Measurements from ENCODE around the gene SYNE3.

SYNE3 gene

GRCh38 chr14:95484296-95484695, 32.2 kb downstream of the SYNE3 start:
- H4K20me1 ChIP-seq: peaks cover 99% of the 10 kb centered on the region
- H3K9me3 ChIP-seq: no peaks in the 10 kb centered on the region
- H3K27ac ChIP-seq: peak overlapping the region; percentile 90
- no peaks in the 10 kb centered on the region for H3K27me3 ChIP-seq
- H3K4me2 ChIP-seq: peak overlapping the region; percentile 85
- no peak for TF ChIP-seq Cebpa-rat (IDR thresholded peaks at IDR 0.05)
- peaks cover 100% of the 10 kb centered on the region for H3K4me1 ChIP-seq
- H3K36me3 ChIP-seq: peaks cover 78% of the 10 kb centered on the region
- H3K9ac ChIP-seq: peak overlapping the region; percentile 72
- H3K4me3 ChIP-seq: peak overlapping the region; percentile 11; the same call in 1 of the 2 replicates

GRCh38 chr14:95483309-95484165, 32.9 kb downstream of the SYNE3 start:
- Histone ChIP-seq H3K27me3 (no peaks in the 10 kb centered on the region), H4K20me1 (peaks cover 99% of the 10 kb centered on the region), H3K4me3 (no peak overlapping the region; the same call in 1 of the 2 replicates), H3K4me1 (peaks cover 100% of the 10 kb centered on the region), H3K4me2 (peak overlapping the region; percentile 85), H3K9ac (peak overlapping the region; percentile 72), H3K27ac (peak overlapping the region; percentile 90), H3K9me3 (no peaks in the 10 kb centered on the region), H3K36me3 (peaks cover 85% of the 10 kb centered on the region)
- no peak for TF ChIP-seq Cebpa-rat (IDR thresholded peaks at IDR 0.05)

- Histone ChIP-seq H3K27me3 (no peaks in the 10 kb centered on the region), H3K9me3 (no peaks in the 10 kb centered on the region), H3K4me2 (peak overlapping the region; percentile 85)
These were observed 33.7 kb downstream of the SYNE3 start for GRCh38 chr14:95482627-95483308.

GRCh38 chr14:95481391-95482022, 34.9 kb downstream of the SYNE3 start:
- TF ChIP-seq Cebpa-rat (IDR thresholded peaks at IDR 0.05): no peak
- no peaks in the 10 kb centered on the region for H3K27me3 ChIP-seq
- peak overlapping the region; percentile 90 for H3K27ac ChIP-seq
- peaks cover 100% of the 10 kb centered on the region for H4K20me1 ChIP-seq
- H3K9ac ChIP-seq: peak overlapping the region; percentile 72
- H3K4me2 ChIP-seq: peak overlapping the region; percentile 85
- H3K36me3 ChIP-seq: peaks cover 98% of the 10 kb centered on the region
- H3K9me3 ChIP-seq: no peaks in the 10 kb centered on the region
- H3K4me3 ChIP-seq: no peak overlapping the region
- peaks cover 95% of the 10 kb centered on the region for H3K4me1 ChIP-seq

More at GRCh38 chr14:95482627-95483308, 33.7 kb downstream of the SYNE3 start:
- peak overlapping the region; percentile 72 for H3K9ac ChIP-seq
- H3K4me3 ChIP-seq: no peak overlapping the region
- peaks cover 100% of the 10 kb centered on the region for H4K20me1 ChIP-seq
- H3K36me3 ChIP-seq: peaks cover 89% of the 10 kb centered on the region
- H3K4me1 ChIP-seq: peaks cover 100% of the 10 kb centered on the region
- TF ChIP-seq Cebpa-rat (IDR thresholded peaks at IDR 0.05): no peak
- H3K27ac ChIP-seq: peak overlapping the region; percentile 90

GRCh38 chr14:95480887-95481226, 35.6 kb downstream of the SYNE3 start:
- Histone ChIP-seq H4K20me1 (peaks cover 100% of the 10 kb centered on the region), H3K9ac (peak overlapping the region; percentile 72; the same call in 1 of the 2 replicates), H3K4me3 (no peak overlapping the region), H3K27ac (peak overlapping the region; percentile 90), H3K4me2 (peak overlapping the region; percentile 85), H3K9me3 (no peaks in the 10 kb centered on the region), H3K27me3 (no peaks in the 10 kb centered on the region), H3K36me3 (peaks cover 98% of the 10 kb centered on the region), H3K4me1 (peaks cover 95% of the 10 kb centered on the region)
- no peak for TF ChIP-seq Cebpa-rat (IDR thresholded peaks at IDR 0.05)

GRCh38 chr14:95480109-95480886, 36.2 kb downstream of the SYNE3 start:
- Histone ChIP-seq H3K9ac (peak overlapping the region; percentile 59), H3K9me3 (no peaks in the 10 kb centered on the region), H3K4me2 (peak overlapping the region; percentile 85), H4K20me1 (peaks cover 100% of the 10 kb centered on the region), H3K36me3 (peaks cover 98% of the 10 kb centered on the region), H3K4me1 (peaks cover 95% of the 10 kb centered on the region), H3K27ac (peak overlapping the region; percentile 90), H3K27me3 (no peaks in the 10 kb centered on the region), H3K4me3 (no peak overlapping the region)
- TF ChIP-seq Cebpa-rat (IDR thresholded peaks at IDR 0.05): no peak

GRCh38 chr14:95479494-95479893, 37.0 kb downstream of the SYNE3 start:
- peaks cover 100% of the 10 kb centered on the region for H4K20me1 ChIP-seq
- peaks cover 98% of the 10 kb centered on the region for H3K36me3 ChIP-seq
- TF ChIP-seq Cebpa-rat (IDR thresholded peaks at IDR 0.05): no peak
- no peak overlapping the region for H3K4me3 ChIP-seq
- peak overlapping the region; percentile 90 for H3K27ac ChIP-seq
- peak overlapping the region; percentile 85 for H3K4me2 ChIP-seq
- H3K9me3 ChIP-seq: no peaks in the 10 kb centered on the region
- no peaks in the 10 kb centered on the region for H3K27me3 ChIP-seq
- H3K9ac ChIP-seq: no peak overlapping the region
- H3K4me1 ChIP-seq: peaks cover 95% of the 10 kb centered on the region

- H3K9me3 ChIP-seq: no peaks in the 10 kb centered on the region
- H3K27ac ChIP-seq: peak overlapping the region; percentile 90
- peak overlapping the region; percentile 45; the same call in 1 of the 2 replicates for H3K9ac ChIP-seq
- peaks cover 100% of the 10 kb centered on the region for H3K36me3 ChIP-seq
- peaks cover 100% of the 10 kb centered on the region for H4K20me1 ChIP-seq
- peaks cover 95% of the 10 kb centered on the region for H3K4me1 ChIP-seq
- H3K4me3 ChIP-seq: no peak overlapping the region
- H3K4me2 ChIP-seq: peak overlapping the region; percentile 85
- TF ChIP-seq Cebpa-rat (IDR thresholded peaks at IDR 0.05): no peak
- H3K27me3 ChIP-seq: no peaks in the 10 kb centered on the region
These were observed 37.6 kb downstream of the SYNE3 start for GRCh38 chr14:95478818-95479217.

- H3K27ac ChIP-seq: peak overlapping the region; percentile 90
- no peak overlapping the region for H3K4me3 ChIP-seq
- H3K9me3 ChIP-seq: no peaks in the 10 kb centered on the region
- H3K9ac ChIP-seq: peak overlapping the region; percentile 45; the same call in 1 of the 2 replicates
- no peak for TF ChIP-seq Cebpa-rat (IDR thresholded peaks at IDR 0.05)
- H3K4me2 ChIP-seq: peak overlapping the region; percentile 85
- H3K27me3 ChIP-seq: no peaks in the 10 kb centered on the region
- peaks cover 95% of the 10 kb centered on the region for H3K4me1 ChIP-seq
- H3K36me3 ChIP-seq: peaks cover 100% of the 10 kb centered on the region
- peaks cover 100% of the 10 kb centered on the region for H4K20me1 ChIP-seq
These were observed 38.1 kb downstream of the SYNE3 start for GRCh38 chr14:95478309-95478708.
